ENCODE data around the gene YPEL4.

The YPEL4 gene

GRCh38 chr11:57635246-57635645 is 14.5 kb downstream of the YPEL4 start:
- in situ Hi-C loops (cut with MboI; ENCODE audit: low sequenced_read_pairs): no loop called here

- in situ Hi-C loops (cut with MboI; ENCODE audit: low sequenced_read_pairs): no loop called here
Measured at GRCh38 chr11:57634311-57634710, 15.4 kb downstream of the YPEL4 start.

GRCh38 chr11:57633394-57634070 is 16.2 kb downstream of the YPEL4 start:
- in situ Hi-C loops (cut with MboI; ENCODE audit: low sequenced_read_pairs): no loop called here

- in situ Hi-C loops (cut with MboI; ENCODE audit: low sequenced_read_pairs): no loop called here
Measured at GRCh38 chr11:57632116-57632515, 17.6 kb downstream of the YPEL4 start.

- in situ Hi-C loops (cut with MboI; ENCODE audit: low sequenced_read_pairs): no loop called here
Measured at GRCh38 chr11:57630171-57630570, 19.5 kb downstream of the YPEL4 start.

- in situ Hi-C loops (cut with MboI; ENCODE audit: low sequenced_read_pairs): no loop called here
Measured at GRCh38 chr11:57626895-57627294, 22.8 kb downstream of the YPEL4 start.

- in situ Hi-C loops (cut with MboI; ENCODE audit: low sequenced_read_pairs): no loop called here
Measured at GRCh38 chr11:57624864-57625263, 24.8 kb downstream of the YPEL4 start.

GRCh38 chr11:57622263-57622662 is 27.4 kb downstream of the YPEL4 start:
- in situ Hi-C loops (cut with MboI; ENCODE audit: low sequenced_read_pairs): no loop called here

GRCh38 chr11:57620467-57620866 is 29.2 kb downstream of the YPEL4 start:
- in situ Hi-C loops (cut with MboI; ENCODE audit: low sequenced_read_pairs): no loop called here

- in situ Hi-C loops (cut with MboI; ENCODE audit: low sequenced_read_pairs): no loop called here
Measured at GRCh38 chr11:57619331-57619730, 30.4 kb downstream of the YPEL4 start.

- in situ Hi-C loops (cut with MboI; ENCODE audit: low sequenced_read_pairs): no loop called here
Measured at GRCh38 chr11:57618438-57618837, 31.3 kb downstream of the YPEL4 start.

GRCh38 chr11:57616595-57616994 is 33.1 kb downstream of the YPEL4 start:
- in situ Hi-C loops (cut with MboI; ENCODE audit: low sequenced_read_pairs): no loop called here

- in situ Hi-C loops (cut with MboI; ENCODE audit: low sequenced_read_pairs): no loop called here
Measured at GRCh38 chr11:57615308-57615707, 34.4 kb downstream of the YPEL4 start.

GRCh38 chr11:57614234-57614772 is 35.4 kb downstream of the YPEL4 start:
- in situ Hi-C loops (cut with MboI; ENCODE audit: low sequenced_read_pairs): no loop called here

- in situ Hi-C loops (cut with MboI; ENCODE audit: low sequenced_read_pairs): no loop called here
Measured at GRCh38 chr11:57610170-57610569, 39.5 kb downstream of the YPEL4 start.

- in situ Hi-C loops (cut with MboI; ENCODE audit: low sequenced_read_pairs): no loop called here
Measured at GRCh38 chr11:57605028-57605420, 44.7 kb downstream of the YPEL4 start.

GRCh38 chr11:57604296-57605027 is 45.2 kb downstream of the YPEL4 start:
- in situ Hi-C loops (cut with MboI; ENCODE audit: low sequenced_read_pairs): no loop called here

- in situ Hi-C loops (cut with MboI; ENCODE audit: low sequenced_read_pairs): no loop called here
Measured at GRCh38 chr11:57601297-57601696, 48.4 kb downstream of the YPEL4 start.

- in situ Hi-C loops (cut with MboI; ENCODE audit: low sequenced_read_pairs): no loop called here
Measured at GRCh38 chr11:57599381-57599780, 50.3 kb downstream of the YPEL4 start.

GRCh38 chr11:57598831-57599155 is 50.9 kb downstream of the YPEL4 start:
- in situ Hi-C loops (cut with MboI; ENCODE audit: low sequenced_read_pairs): no loop called here

GRCh38 chr11:57597916-57598830 is 51.5 kb downstream of the YPEL4 start:
- in situ Hi-C loops (cut with MboI; ENCODE audit: low sequenced_read_pairs): no loop called here

Data from HL-60/S4 treated with retinoic acid at 250 ng/mL for 4 days and 3 days (cell line).